Heart left ventricle (tissue), 13 donors: ENCODE data around the gene APOBEC2.

Experiments used
- CTCF ChIP-seq, 12 donors: fragments of 200-600 bp; sonication (generic) in 4 of 12; IDR thresholded peaks; one replicate each; pipeline versions ENCODE4 v1.5.0 to v1.8.0; 2018 to 2022; ENCODE audit warnings: antibody characterized with exemption in 12 of 12, mild to moderate bottlenecking in 5 of 12
- POLR2A ChIP-seq, 2 donors: fragments of 450-650 bp; IDR thresholded peaks; one replicate each; pipeline ENCODE4 v1.6.1; 2017; ENCODE audit warnings: antibody characterized with exemption in 2 of 2, mild to moderate bottlenecking in 2 of 2, moderate library complexity in 2 of 2
- donor health status: ischemic (EF 13 %, LVEDD 7.1; RV severe dilation, severe dysfunction).
- donor health status: DM: no; HTN: yes; CAD: no.
- donor health status: DM: no; HTN: no; CAD: no.
- donor health status: ischemic (EF 25% LVEDD 6.9; RV normal size, moderate dysfunction).
- donor health status: ischemic (EF 25% LVEDD 5.7; RV mildly dilated, moderate dysfunction).
- donor health status: ischemic (EF 35%, LVEDD 5.7; RV mildly dilated, moderate dysfunction).
- donor health status: nonischemic (EF 11% LVEDD 7.7; RV severe dilation, severe dysfunction).
- donor health status: DM: yes; HTN: yes; CAD: no.
- donor health status: PGD.
- donor health status: ischemic (EF 29% LVEDD 5.4; RV normal size, mild dysfunction).
- donor health status: nonischemic (EF 23%, LVEDD 6.1; RV moderate dilation, normal function).

- no peak for TF ChIP-seq CTCF (IDR thresholded peaks at IDR 0.05)
- no peak for TF ChIP-seq POLR2A (IDR thresholded peaks at IDR 0.05)
Observed at GRCh38 chr6:41027241-41027640, 25.8 kb upstream of the APOBEC2 start.
